GM21576 (cell line): ENCODE measurements around the gene CD9.

Experiments used
- ATAC-seq: cut with Tn5 transposase; IDR thresholded peaks from one replicate; pipeline ENCODE4 v1.9.1; 2021; ENCODE audit warnings: mild to moderate bottlenecking, moderate library complexity; ENCODE audit not compliant: unreplicated experiment

The CD9 gene

GRCh38 chr12:6235906-6236640 lies 35.9 kb downstream of the CD9 start:
- ATAC-seq: no peak

GRCh38 chr12:6236641-6236940 lies 36.4 kb downstream of the CD9 start:
- ATAC-seq: no peak

GRCh38 chr12:6237830-6238229 lies 37.6 kb downstream of the CD9 start:
- no peak for ATAC-seq

- no peak for ATAC-seq
These were observed 38.7 kb downstream of the CD9 start for GRCh38 chr12:6238875-6239274.

- no peak for ATAC-seq
These were observed 41.3 kb downstream of the CD9 start for GRCh38 chr12:6241495-6241894.

GRCh38 chr12:6249580-6249979 lies 49.4 kb downstream of the CD9 start:
- ATAC-seq: no peak

- no peak for ATAC-seq
These were observed 50.1 kb downstream of the CD9 start for GRCh38 chr12:6250343-6250742.

- ATAC-seq: no peak
These were observed 53.1 kb downstream of the CD9 start for GRCh38 chr12:6253278-6253677.

- ATAC-seq: no peak
These were observed 54.3 kb downstream of the CD9 start for GRCh38 chr12:6254491-6254890.

- no peak for ATAC-seq
These were observed 56.8 kb downstream of the CD9 start for GRCh38 chr12:6257007-6257406.

- no peak for ATAC-seq
These were observed 62.0 kb downstream of the CD9 start for GRCh38 chr12:6262211-6262610.

- no peak for ATAC-seq
These were observed 62.4 kb downstream of the CD9 start for GRCh38 chr12:6262623-6263022.

GRCh38 chr12:6263931-6264330 lies 63.7 kb downstream of the CD9 start:
- no peak for ATAC-seq

GRCh38 chr12:6264402-6265037 lies 64.3 kb downstream of the CD9 start:
- ATAC-seq: no peak

- ATAC-seq: no peak
These were observed 64.8 kb downstream of the CD9 start for GRCh38 chr12:6265038-6265405.

GRCh38 chr12:6266541-6266966 lies 66.4 kb downstream of the CD9 start:
- no peak for ATAC-seq

GRCh38 chr12:6266971-6267721 lies 66.9 kb downstream of the CD9 start:
- ATAC-seq: no peak

GRCh38 chr12:6268484-6269157 lies 68.4 kb downstream of the CD9 start:
- no peak for ATAC-seq

GRCh38 chr12:6269986-6270385 lies 69.8 kb downstream of the CD9 start:
- ATAC-seq: no peak

- no peak for ATAC-seq
These were observed 71.1 kb downstream of the CD9 start for GRCh38 chr12:6271281-6271680.

GRCh38 chr12:6272300-6273204 lies 72.4 kb downstream of the CD9 start:
- ATAC-seq: no peak
